CD8-positive, alpha-beta memory T cell (primary cell): ENCODE results near the gene RSAD2. TPM values are rescaled to one million over a fixed set of nuclear protein-coding genes. Genes with fewer than 3 reads are reported as not detected.

ENCODE experiments used
- CTCF ChIA-PET: fragments of 350-600 bp; sonication (Branson Sonifier 250); formaldehyde crosslinking; loops from one replicate; lab custom pipeline; 2021; ENCODE audit warnings: antibody characterized with exemption; lab: Charles Lee
- POLR2A ChIA-PET: fragments of 350-600 bp; sonication (Branson Sonifier 250); formaldehyde crosslinking; loops from one replicate; lab custom pipeline; 2021; ENCODE audit warnings: antibody characterized with exemption; lab: Charles Lee
- DNase-seq, 5 donors: peaks; one replicate each; pipeline versions ENCODE4 v3.0.0 to v3.0.0-alpha.2; 2020 to 2022; ENCODE audit warnings: mixed read lengths in 1 of 5
- H3K27ac ChIP-seq: one replicate; pipeline ENCODE4 v1.7.0; 2013; ENCODE audit warnings: low read depth, mild to moderate bottlenecking, low read length, moderate library complexity
- H3K27me3 ChIP-seq: 2 replicates; pipeline ENCODE4 v1.7.0; 2013; ENCODE audit warnings: low read length, mild to moderate bottlenecking; ENCODE audit not compliant: insufficient read depth, poor library complexity, severe bottlenecking
- H3K36me3 ChIP-seq: 2 replicates; pipeline ENCODE4 v1.7.0; 2013; ENCODE audit warnings: mild to moderate bottlenecking, low read length, moderate library complexity; ENCODE audit not compliant: insufficient read depth
- H3K4me1 ChIP-seq: 2 replicates; pipeline ENCODE4 v1.7.0; 2013; ENCODE audit warnings: mild to moderate bottlenecking, low read length, moderate library complexity; ENCODE audit not compliant: insufficient read depth
- H3K4me3 ChIP-seq: 2 replicates; pipeline ENCODE4 v1.7.0; 2013; ENCODE audit warnings: mild to moderate bottlenecking, low read length
- H3K9me3 ChIP-seq: 2 replicates; pipeline ENCODE4 v1.7.0; 2013; ENCODE audit warnings: mild to moderate bottlenecking, low read length
- H3K27ac Mint-ChIP-seq, 8 donors: one replicate each; pipeline ENCODE4 v1.8.0; 2020 to 2021; ENCODE audit warnings: mixed read lengths in 8 of 8, mild to moderate bottlenecking in 6 of 8, inconsistent platforms in 3 of 8, moderate library complexity in 3 of 8
- H3K27me3 Mint-ChIP-seq, 2 donors: one replicate each; pipeline ENCODE4 v1.8.0; 2020 to 2021; ENCODE audit warnings: mixed read lengths in 2 of 2, mild to moderate bottlenecking in 1 of 2, moderate library complexity in 1 of 2
- H3K36me3 Mint-ChIP-seq, 3 donors: one replicate each; pipeline ENCODE4 v1.8.0; 2020 to 2021; ENCODE audit warnings: mixed read lengths in 3 of 3, inconsistent platforms in 1 of 3, mild to moderate bottlenecking in 1 of 3
- H3K4me1 Mint-ChIP-seq, 3 donors: one replicate each; pipeline ENCODE4 v1.8.0; 2020 to 2021; ENCODE audit warnings: mixed read lengths in 3 of 3, inconsistent platforms in 1 of 3, mild to moderate bottlenecking in 1 of 3
- H3K4me3 Mint-ChIP-seq, 7 donors: one replicate each; pipeline ENCODE4 v1.8.0; 2020 to 2021; ENCODE audit warnings: mixed read lengths in 7 of 7, mild to moderate bottlenecking in 6 of 7, moderate library complexity in 4 of 7, inconsistent platforms in 2 of 7
- H3K9me3 Mint-ChIP-seq, 5 donors: one replicate each; pipeline ENCODE4 v1.8.0; 2020 to 2022; ENCODE audit warnings: mixed read lengths in 5 of 5, mild to moderate bottlenecking in 3 of 5, moderate library complexity in 2 of 5, inconsistent platforms in 1 of 5
- polyA plus RNA-seq: library from polyadenylated mRNA; unstranded; fragments of 300-500 nt; fragmentation: Illumina TruSeq; gene quantifications from one replicate; pipeline ENCODE4 v1.2.3, GENCODE V29; 2021
- total RNA-seq, 2 experiments: library from RNA; stranded (reverse); gene quantifications; one replicate each; pipeline ENCODE4 v1.2.3, GENCODE V29; 2021

The RSAD2 gene
- total and polyA plus RNA-seq, 3 experiments from 2014 or later = 0.85 to 7.6 (median 1.00) TPM

- ChIA-PET CTCF (no interaction called here), POLR2A (no interaction called here)
- Histone ChIP-seq H3K27me3 (no peaks in the 10 kb centered on the region), H3K4me1 (no peaks in the 10 kb centered on the region), H3K4me3 (no peak overlapping the region), H3K27ac (no peak overlapping the region), H3K36me3 (no peaks in the 10 kb centered on the region), H3K9me3 (peaks cover 8% of the 10 kb centered on the region)
- peaks cover 32 to 53% (median 39%) of the 10 kb centered on the region in 5 donors for H3K9me3 Mint-ChIP-seq
- H3K27me3 Mint-ChIP-seq = no peaks in the 10 kb centered on the region
- DNase-seq = no peak
- H3K4me1 Mint-ChIP-seq = no peaks in the 10 kb centered on the region
- H3K27ac Mint-ChIP-seq = no peak overlapping the region
- no peak overlapping the region for H3K4me3 Mint-ChIP-seq
- peaks cover 3 to 63% (median 11%) of the 10 kb centered on the region in 3 donors for H3K36me3 Mint-ChIP-seq
Observed at GRCh38 chr2:6838673-6839319, 38.8 kb upstream of the RSAD2 start.

- peaks cover 10 to 79% (median 28%) of the 10 kb centered on the region in 3 donors for H3K36me3 Mint-ChIP-seq
- Histone ChIP-seq H3K9me3 (peaks cover 37% of the 10 kb centered on the region), H3K4me1 (no peaks in the 10 kb centered on the region), H3K36me3 (no peaks in the 10 kb centered on the region), H3K27ac (no peak overlapping the region), H3K27me3 (no peaks in the 10 kb centered on the region), H3K4me3 (no peak overlapping the region)
- no peak for DNase-seq
- H3K27me3 Mint-ChIP-seq = no peaks in the 10 kb centered on the region
- ChIA-PET CTCF (no interaction called here), POLR2A (no interaction called here)
- no peak overlapping the region for H3K4me3 Mint-ChIP-seq
- peaks cover 56 to 75% (median 64%) of the 10 kb centered on the region in 5 donors for H3K9me3 Mint-ChIP-seq
- no peaks in the 10 kb centered on the region for H3K4me1 Mint-ChIP-seq
- peak overlapping the region in 1 of 8 donors; percentile 5 for H3K27ac Mint-ChIP-seq
Observed at GRCh38 chr2:6841537-6842287, 35.9 kb upstream of the RSAD2 start.

- no peak overlapping the region for H3K4me3 Mint-ChIP-seq
- H3K27me3 Mint-ChIP-seq = no peaks in the 10 kb centered on the region
- Histone ChIP-seq H3K27ac (no peak overlapping the region), H3K4me3 (no peak overlapping the region), H3K27me3 (no peaks in the 10 kb centered on the region), H3K9me3 (peaks cover 45% of the 10 kb centered on the region), H3K36me3 (peaks cover 8% of the 10 kb centered on the region), H3K4me1 (no peaks in the 10 kb centered on the region)
- DNase-seq = no peak
- peaks cover 0 to 4% (median 0%) of the 10 kb centered on the region in 3 donors for H3K4me1 Mint-ChIP-seq
- peaks cover 65 to 97% (median 87%) of the 10 kb centered on the region in 5 donors for H3K9me3 Mint-ChIP-seq
- H3K36me3 Mint-ChIP-seq = peaks cover 27 to 85% (median 52%) of the 10 kb centered on the region in 3 donors
- no peak overlapping the region for H3K27ac Mint-ChIP-seq
- ChIA-PET POLR2A (no interaction called here), CTCF (no interaction called here)
Observed at GRCh38 chr2:6845312-6845711, 32.3 kb upstream of the RSAD2 start.

GRCh38 chr2:6845903-6846302 lies 31.7 kb upstream of the RSAD2 start:
- H3K9me3 Mint-ChIP-seq = peaks cover 64 to 96% (median 85%) of the 10 kb centered on the region in 5 donors

GRCh38 chr2:6846540-6846939 lies 31.0 kb upstream of the RSAD2 start:
- no peak for DNase-seq
- Histone ChIP-seq H3K36me3 (peaks cover 15% of the 10 kb centered on the region), H3K27me3 (no peaks in the 10 kb centered on the region), H3K27ac (no peak overlapping the region), H3K9me3 (peaks cover 45% of the 10 kb centered on the region), H3K4me3 (no peak overlapping the region), H3K4me1 (no peaks in the 10 kb centered on the region)
- Mint-ChIP-seq H3K9me3 (peaks cover 57 to 93% (median 80%) of the 10 kb centered on the region in 5 donors), H3K36me3 (peaks cover 33 to 88% (median 63%) of the 10 kb centered on the region in 3 donors), H3K4me3 (no peak overlapping the region), H3K27ac (no peak overlapping the region), H3K27me3 (no peaks in the 10 kb centered on the region), H3K4me1 (peaks cover 0 to 4% (median 0%) of the 10 kb centered on the region in 3 donors)
- ChIA-PET CTCF (no interaction called here), POLR2A (no interaction called here)

More at GRCh38 chr2:6845903-6846302, 31.7 kb upstream of the RSAD2 start:
- Mint-ChIP-seq H3K27me3 (no peaks in the 10 kb centered on the region), H3K36me3 (peaks cover 32 to 87% (median 56%) of the 10 kb centered on the region in 3 donors), H3K4me3 (peak overlapping the region in 1 of 7 donors; percentile 65), H3K27ac (no peak overlapping the region), H3K4me1 (peaks cover 0 to 4% (median 0%) of the 10 kb centered on the region in 3 donors)
- CTCF ChIA-PET = no interaction called here
- Histone ChIP-seq H3K4me1 (no peaks in the 10 kb centered on the region), H3K9me3 (peaks cover 45% of the 10 kb centered on the region), H3K4me3 (no peak overlapping the region), H3K36me3 (peaks cover 14% of the 10 kb centered on the region), H3K27me3 (no peaks in the 10 kb centered on the region), H3K27ac (no peak overlapping the region)
- DNase-seq = no peak
- POLR2A ChIA-PET = no interaction called here

- H3K4me1 ChIP-seq = no peaks in the 10 kb centered on the region
- no peak for DNase-seq
- ChIA-PET CTCF (no interaction called here), POLR2A (no interaction called here)
- no peak overlapping the region for H3K4me3 Mint-ChIP-seq
- peaks cover 51 to 88% (median 74%) of the 10 kb centered on the region in 5 donors for H3K9me3 Mint-ChIP-seq
- H3K36me3 ChIP-seq = peaks cover 15% of the 10 kb centered on the region
- H3K27me3 Mint-ChIP-seq = no peaks in the 10 kb centered on the region
- no peak overlapping the region for H3K4me3 ChIP-seq
- H3K4me1 Mint-ChIP-seq = peaks cover 0 to 4% (median under 1%) of the 10 kb centered on the region in 3 donors
- peaks cover 45% of the 10 kb centered on the region for H3K9me3 ChIP-seq
- no peak overlapping the region for H3K27ac ChIP-seq
- H3K36me3 Mint-ChIP-seq = peaks cover 33 to 84% (median 65%) of the 10 kb centered on the region in 3 donors
- H3K27me3 ChIP-seq = no peaks in the 10 kb centered on the region
- H3K27ac Mint-ChIP-seq = no peak overlapping the region
Observed at GRCh38 chr2:6846967-6847681, 30.5 kb upstream of the RSAD2 start.

GRCh38 chr2:6852195-6852594 lies 25.4 kb upstream of the RSAD2 start:
- Mint-ChIP-seq H3K36me3 (peaks cover 33 to 74% (median 66%) of the 10 kb centered on the region in 3 donors), H3K9me3 (peaks cover 11 to 45% (median 24%) of the 10 kb centered on the region in 5 donors), H3K27me3 (no peaks in the 10 kb centered on the region), H3K27ac (peak overlapping the region in 1 of 8 donors; percentile 39), H3K4me3 (no peak overlapping the region), H3K4me1 (peaks cover 0 to 7% (median 4%) of the 10 kb centered on the region in 3 donors)
- peaks cover 3% of the 10 kb centered on the region for H3K9me3 ChIP-seq
- H3K27me3 ChIP-seq = no peaks in the 10 kb centered on the region
- H3K4me3 ChIP-seq = no peak overlapping the region
- no peaks in the 10 kb centered on the region for H3K4me1 ChIP-seq
- peaks cover 15% of the 10 kb centered on the region for H3K36me3 ChIP-seq
- no peak for DNase-seq
- CTCF ChIA-PET = no interaction called here
- POLR2A ChIA-PET = no interaction called here
- H3K27ac ChIP-seq = no peak overlapping the region
